Tibial nerve (tissue), 4 donors: ENCODE measurements around the gene PGM5. TPM values are rescaled to one million over a fixed set of nuclear protein-coding genes. Genes with fewer than 3 reads are reported as not detected.

Experiments used
- DNase-seq, 2 donors: peaks; one replicate each; pipeline ENCODE4 v3.0.0-alpha.2; 2019; ENCODE audit warnings: low spot score in 2 of 2
- H3K27ac ChIP-seq, 4 donors: fragments of 200-600 bp; sonication (generic) in 3 of 4; one replicate each; pipeline ENCODE4 v1.5.1; 2017 to 2019; ENCODE audit warnings: mild to moderate bottlenecking in 1 of 4
- H3K27me3 ChIP-seq, 2 donors: fragments of 200-600 bp; sonication (generic) in 1 of 2; one replicate each; pipeline versions ENCODE4 v1.5.1 to v1.6.0; 2017 to 2019
- H3K36me3 ChIP-seq, 3 donors: fragments of 200-600 bp; sonication (generic); one replicate each; pipeline ENCODE4 v1.5.1; 2018 to 2019
- H3K4me1 ChIP-seq, 4 donors: fragments of 200-600 bp; sonication (generic) in 3 of 4; one replicate each; pipeline ENCODE4 v1.5.1; 2017 to 2019
- H3K4me3 ChIP-seq, 4 donors: fragments of 200-600 bp; sonication (generic) in 3 of 4; one replicate each; pipeline ENCODE4 v1.5.1; 2017 to 2019; ENCODE audit warnings: mild to moderate bottlenecking in 1 of 4, moderate library complexity in 1 of 4
- H3K9me3 ChIP-seq, 4 donors: fragments of 200-600 bp; sonication (generic) in 3 of 4; one replicate each; pipeline ENCODE4 v1.5.1; 2017 to 2019
- CTCF ChIP-seq, 5 experiments: fragments of 200-600 bp in 3 of 5; fragments of 450-650 bp in 2 of 5; sonication (generic) in 3 of 5; IDR thresholded peaks; one replicate each; pipeline ENCODE4 v1.5.1; 2016 to 2019; ENCODE audit warnings: antibody characterized with exemption in 5 of 5, mild to moderate bottlenecking in 3 of 5, moderate library complexity in 2 of 5
- EP300 ChIP-seq, 2 donors: sonication (generic); formaldehyde crosslinking; IDR thresholded peaks; one replicate each; pipeline ENCODE4 v1.6.1; 2017; ENCODE audit warnings: antibody characterized with exemption in 2 of 2, mild to moderate bottlenecking in 1 of 2
- POLR2A ChIP-seq, 2 donors: fragments of 450-650 bp; IDR thresholded peaks; one replicate each; pipeline ENCODE4 v1.6.1; 2017; ENCODE audit warnings: antibody characterized with exemption in 2 of 2, mild to moderate bottlenecking in 2 of 2, moderate library complexity in 2 of 2
- WGBS, 2 donors: methylation state at CpG; one replicate each; pipeline ENCODE4 v1.1.5; 2018; 5-methylcytosine and 5-hydroxymethylcytosine counted together
- total RNA-seq, 4 donors: library from RNA; depleted of rRNA; stranded (reverse); fragments of >200 nt; gene quantifications; one replicate each; pipeline ENCODE4 v1.1.0, GENCODE V29; 2016

The PGM5 gene
- total RNA-seq, 4 donors from 2014 or later: 20.1 to 43.1 (median 27.0) TPM

- WGBS, 2 donors: 80 to 90% methylated on average over 2 of the region's 2 CpGs
- Histone ChIP-seq H3K27ac (no peak overlapping the region), H3K4me3 (no peak overlapping the region), H3K9me3 (no peaks in the 10 kb centered on the region), H3K27me3 (no peaks in the 10 kb centered on the region), H3K36me3 (no peaks in the 10 kb centered on the region), H3K4me1 (no peaks in the 10 kb centered on the region)
- TF ChIP-seq POLR2A (IDR thresholded peaks at IDR 0.05): no peak
- TF ChIP-seq CTCF (IDR thresholded peaks at IDR 0.05): no peak
- TF ChIP-seq EP300 (IDR thresholded peaks at IDR 0.05): no peak
- no peak for DNase-seq
Observed at GRCh38 chr9:68429631-68430030, 73.2 kb downstream of the PGM5 start.

- no peak for DNase-seq
- TF ChIP-seq POLR2A (IDR thresholded peaks at IDR 0.05) (no peak), EP300 (IDR thresholded peaks at IDR 0.05) (no peak), CTCF (IDR thresholded peaks at IDR 0.05) (no peak)
- H3K9me3 ChIP-seq: no peaks in the 10 kb centered on the region
- H3K4me3 ChIP-seq: no peak overlapping the region
- no peak overlapping the region for H3K27ac ChIP-seq
- WGBS, 2 donors: 98 to 100% methylated on average over 1 of the region's 1 CpG
- no peaks in the 10 kb centered on the region for H3K27me3 ChIP-seq
- no peaks in the 10 kb centered on the region for H3K36me3 ChIP-seq
- H3K4me1 ChIP-seq: no peaks in the 10 kb centered on the region
Observed at GRCh38 chr9:68431307-68431706, 74.9 kb downstream of the PGM5 start.

- Histone ChIP-seq H3K36me3 (no peaks in the 10 kb centered on the region), H3K4me1 (no peaks in the 10 kb centered on the region), H3K4me3 (no peak overlapping the region), H3K9me3 (no peaks in the 10 kb centered on the region), H3K27ac (no peak overlapping the region), H3K27me3 (no peaks in the 10 kb centered on the region)
- TF ChIP-seq POLR2A (IDR thresholded peaks at IDR 0.05) (no peak), CTCF (IDR thresholded peaks at IDR 0.05) (no peak)
- WGBS, 2 donors: 77 to 81% methylated on average over 6 of the region's 6 CpGs
- no peak for DNase-seq
Observed at GRCh38 chr9:68433531-68434110, 77.2 kb downstream of the PGM5 start.

GRCh38 chr9:68437785-68438184, 81.4 kb downstream of the PGM5 start:
- H3K27ac ChIP-seq: no peak overlapping the region
- 80 to 83% methylated on average over 7 of the region's 7 CpGs for WGBS, 2 donors
- no peaks in the 10 kb centered on the region for H3K4me1 ChIP-seq
- DNase-seq: no peak
- H3K36me3 ChIP-seq: no peaks in the 10 kb centered on the region
- no peaks in the 10 kb centered on the region for H3K27me3 ChIP-seq
- no peak overlapping the region for H3K4me3 ChIP-seq
- H3K9me3 ChIP-seq: peaks cover 0 to 10% (median 2%) of the 10 kb centered on the region in 4 donors
- no peak for TF ChIP-seq EP300 (IDR thresholded peaks at IDR 0.05)
- TF ChIP-seq CTCF (IDR thresholded peaks at IDR 0.05): no peak
- TF ChIP-seq POLR2A (IDR thresholded peaks at IDR 0.05): no peak

GRCh38 chr9:68443624-68444023, 87.2 kb downstream of the PGM5 start:
- no peaks in the 10 kb centered on the region for H3K27me3 ChIP-seq
- H3K9me3 ChIP-seq: peaks cover 0 to 10% (median 2%) of the 10 kb centered on the region in 4 donors
- H3K4me3 ChIP-seq: no peak overlapping the region
- DNase-seq: no peak
- H3K27ac ChIP-seq: no peak overlapping the region
- TF ChIP-seq EP300 (IDR thresholded peaks at IDR 0.05) (no peak), CTCF (IDR thresholded peaks at IDR 0.05) (no peak), POLR2A (IDR thresholded peaks at IDR 0.05) (no peak)
- H3K36me3 ChIP-seq: no peaks in the 10 kb centered on the region
- no peaks in the 10 kb centered on the region for H3K4me1 ChIP-seq
- 26 to 41% methylated on average over 2 of the region's 2 CpGs for WGBS, 2 donors
